ENCODE results near the gene GYG2.
"Not testable (repeated sequence)": the region's sequence is repeated elsewhere in the genome, so short reads cannot be mapped to it uniquely, and the experiment has no call there.

Gene GYG2

GRCh38 chrX:2874222-2875135, 45.7 kb downstream of the GYG2 start:
- no peak for DNase-seq

GRCh38 chrX:2875136-2875481, 46.4 kb downstream of the GYG2 start:
- DNase-seq = no peak

- DNase-seq = no peak
Measured at GRCh38 chrX:2875798-2876399, 47.2 kb downstream of the GYG2 start.

- DNase-seq = no peak
Measured at GRCh38 chrX:2878563-2878962, 49.8 kb downstream of the GYG2 start.

GRCh38 chrX:2879670-2880069, 50.9 kb downstream of the GYG2 start:
- no peak for DNase-seq

GRCh38 chrX:2883770-2884169, 55.0 kb downstream of the GYG2 start:
- DNase-seq = no peak

GRCh38 chrX:2888309-2888708, 59.6 kb downstream of the GYG2 start:
- DNase-seq = no peak

- no peak for DNase-seq
Measured at GRCh38 chrX:2889045-2889605, 60.4 kb downstream of the GYG2 start.

- not testable (repeated sequence) for DNase-seq
Measured at GRCh38 chrX:2889706-2890490, 61.2 kb downstream of the GYG2 start.

GRCh38 chrX:2890536-2891460, 62.1 kb downstream of the GYG2 start:
- DNase-seq = not testable (repeated sequence)

- DNase-seq = no peak
Measured at GRCh38 chrX:2892816-2893215, 64.1 kb downstream of the GYG2 start.

GRCh38 chrX:2894885-2895292, 66.2 kb downstream of the GYG2 start:
- no peak for DNase-seq

GRCh38 chrX:2897311-2897689, 68.6 kb downstream of the GYG2 start:
- DNase-seq = no peak

GRCh38 chrX:2897690-2898623, 69.2 kb downstream of the GYG2 start:
- not testable (repeated sequence) for DNase-seq

- no peak for DNase-seq
Measured at GRCh38 chrX:2898846-2899512, 70.2 kb downstream of the GYG2 start.

GRCh38 chrX:2901367-2902036, 72.8 kb downstream of the GYG2 start:
- no peak for DNase-seq

GRCh38 chrX:2902841-2903240, 74.1 kb downstream of the GYG2 start:
- no peak for DNase-seq

- DNase-seq = no peak
Measured at GRCh38 chrX:2903366-2903765, 74.6 kb downstream of the GYG2 start.

GRCh38 chrX:2907295-2907694, 78.6 kb downstream of the GYG2 start:
- no peak for DNase-seq

GRCh38 chrX:2908125-2908685, 79.5 kb downstream of the GYG2 start:
- DNase-seq = no peak
